GM12892 (cell line): ENCODE data around the gene CTNNA3.

Experiments used
- POLR2A ChIP-seq: IDR thresholded peaks from 2 replicates; pipeline ENCODE4 v1.6.1; 2011; ENCODE audit warnings: low read depth, low read length, control low read depth
- TAF1 ChIP-seq: IDR thresholded peaks from 2 replicates; pipeline ENCODE4 v1.6.1; 2011; ENCODE audit warnings: low read depth, mild to moderate bottlenecking, control low read depth, low read length, borderline replicate concordance

DNA sequence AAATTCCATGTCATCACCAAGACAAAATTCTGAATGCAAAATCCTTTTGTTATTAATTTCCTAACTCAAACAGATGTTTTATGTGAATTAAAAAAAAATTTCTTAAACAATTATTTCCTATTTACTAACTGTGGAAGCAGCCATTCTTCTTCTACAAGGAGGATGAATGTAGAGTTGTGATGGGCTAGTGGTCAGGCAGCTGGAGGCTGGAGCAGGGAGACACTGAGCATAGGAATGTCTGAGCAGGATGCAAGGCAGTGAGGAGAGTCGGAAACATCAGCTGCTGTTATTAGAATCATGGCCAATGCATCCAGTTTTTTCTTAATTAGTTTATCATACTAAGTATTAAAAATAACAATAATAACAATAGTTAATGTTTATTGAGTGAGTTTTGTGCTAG is 872.7 kb downstream of the CTNNA3 start:
- TF ChIP-seq TAF1, result no peak
- no peak for TF ChIP-seq POLR2A
